Choroid plexus epithelial cell (primary cell): ENCODE data around the gene MAPK14.

ENCODE experiments used
- DNase-seq: peaks from one replicate; pipeline ENCODE4 v3.0.0-alpha.2; 2010; ENCODE audit warnings: low read depth
- H3K4me3 ChIP-seq: 2 replicates; pipeline ENCODE4 v1.5.1; 2011; ENCODE audit warnings: low read depth, mild to moderate bottlenecking, control low read depth, low read length, moderate library complexity
- TF ChIP-seq, protein P1 (sequence below): conservative IDR thresholded peaks from 2 replicates; pipeline ENCODE4 v1.5.1; 2011; ENCODE audit warnings: low read depth, mild to moderate bottlenecking, control low read depth, inconsistent platforms, low read length, moderate library complexity

The MAPK14 gene

DNA sequence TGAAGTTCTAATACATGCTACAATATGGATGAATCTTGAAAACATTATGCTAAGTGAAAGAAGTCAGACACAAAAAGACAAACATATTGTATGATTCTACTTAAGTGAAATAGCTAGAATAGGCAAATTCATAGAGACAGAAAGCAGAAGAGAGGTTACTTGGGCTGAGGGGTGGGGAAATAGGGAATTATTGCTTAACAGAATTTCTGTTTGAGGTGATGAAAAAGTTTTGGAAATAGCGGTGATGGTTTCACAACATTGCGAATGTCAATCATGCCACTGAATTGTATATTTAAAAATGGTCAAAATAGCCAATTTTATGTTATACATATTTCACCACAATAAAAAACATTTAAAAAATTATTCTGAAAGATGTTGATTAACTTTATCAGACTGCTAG lies 9.3 kb upstream of the MAPK14 start:
- H3K4me3 ChIP-seq, result no peak overlapping the region
- TF ChIP-seq, protein P1, sequence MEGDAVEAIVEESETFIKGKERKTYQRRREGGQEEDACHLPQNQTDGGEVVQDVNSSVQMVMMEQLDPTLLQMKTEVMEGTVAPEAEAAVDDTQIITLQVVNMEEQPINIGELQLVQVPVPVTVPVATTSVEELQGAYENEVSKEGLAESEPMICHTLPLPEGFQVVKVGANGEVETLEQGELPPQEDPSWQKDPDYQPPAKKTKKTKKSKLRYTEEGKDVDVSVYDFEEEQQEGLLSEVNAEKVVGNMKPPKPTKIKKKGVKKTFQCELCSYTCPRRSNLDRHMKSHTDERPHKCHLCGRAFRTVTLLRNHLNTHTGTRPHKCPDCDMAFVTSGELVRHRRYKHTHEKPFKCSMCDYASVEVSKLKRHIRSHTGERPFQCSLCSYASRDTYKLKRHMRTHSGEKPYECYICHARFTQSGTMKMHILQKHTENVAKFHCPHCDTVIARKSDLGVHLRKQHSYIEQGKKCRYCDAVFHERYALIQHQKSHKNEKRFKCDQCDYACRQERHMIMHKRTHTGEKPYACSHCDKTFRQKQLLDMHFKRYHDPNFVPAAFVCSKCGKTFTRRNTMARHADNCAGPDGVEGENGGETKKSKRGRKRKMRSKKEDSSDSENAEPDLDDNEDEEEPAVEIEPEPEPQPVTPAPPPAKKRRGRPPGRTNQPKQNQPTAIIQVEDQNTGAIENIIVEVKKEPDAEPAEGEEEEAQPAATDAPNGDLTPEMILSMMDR, result no peak
- DNase-seq, result no peak

GRCh38 chr6:36019167-36019566 lies 8.4 kb upstream of the MAPK14 start:
- no peak overlapping the region for H3K4me3 ChIP-seq
- no peak for DNase-seq
- TF ChIP-seq, protein P1, result no peak

DNA sequence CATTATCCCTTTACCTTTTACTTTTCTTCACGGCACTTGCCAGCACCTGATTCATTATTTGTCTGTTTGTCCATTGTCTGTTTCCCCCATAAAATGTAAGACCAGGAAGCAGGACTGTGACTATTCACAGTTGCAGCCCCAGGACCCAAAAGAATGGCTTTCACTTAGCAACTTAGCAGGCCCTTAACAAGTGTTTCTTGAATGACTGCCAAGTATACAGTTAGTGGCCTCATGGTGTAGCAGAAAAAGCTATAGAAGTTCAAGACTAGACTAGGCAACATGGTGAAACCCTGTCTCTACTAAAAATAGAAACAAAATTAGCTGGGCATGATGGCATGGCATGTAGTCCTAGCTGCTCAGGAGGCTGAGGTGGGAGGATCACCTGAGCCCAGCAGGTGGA lies 7.5 kb upstream of the MAPK14 start:
- no peak overlapping the region for H3K4me3 ChIP-seq
- TF ChIP-seq, protein P1, result no peak
- DNase-seq, result no peak

GRCh38 chr6:36023996-36024795 lies 3.4 kb upstream of the MAPK14 start, which contains the start of gene SLC26A8:
Gene SLC26A8 (minus strand): TSS chr6:36024641. CDS start chr6:36019707, 4,934 bp downstream.
- TF ChIP-seq, protein P1, result no peak
- H3K4me3 ChIP-seq, result peak within 1 kb of the TSS; percentile 31
- DNase-seq, result no peak

DNA sequence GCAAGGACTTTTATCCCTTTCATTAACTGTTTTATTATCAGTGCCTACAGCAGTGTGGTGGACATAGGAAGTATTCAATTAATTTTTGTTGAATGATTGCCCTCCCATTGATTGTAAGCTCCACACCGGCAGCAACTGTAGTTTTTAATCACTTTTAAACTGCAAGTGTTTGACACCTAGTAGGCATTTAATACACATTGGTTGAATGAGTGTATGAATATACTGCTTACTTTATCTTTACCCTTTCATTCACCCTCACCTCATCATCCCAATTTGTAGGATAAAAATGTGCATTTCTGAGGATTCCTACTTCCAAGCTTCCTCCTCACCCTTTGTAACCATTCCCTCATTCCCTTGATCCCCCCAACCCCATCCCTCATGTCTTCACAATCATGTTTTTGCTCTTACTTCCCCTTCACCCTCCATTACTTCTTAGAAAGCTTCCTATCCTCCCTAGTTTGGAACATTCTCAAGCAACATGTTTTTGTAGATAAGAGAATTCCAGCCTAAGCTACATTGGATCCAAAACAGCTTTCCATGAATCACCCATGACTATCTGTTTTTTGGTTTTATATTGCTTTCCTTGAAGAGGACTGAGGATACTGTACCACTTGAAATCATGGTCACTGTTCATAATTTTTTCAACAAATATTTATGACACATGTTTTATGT lies 2.2 kb upstream of the MAPK14 start:
- TF ChIP-seq, protein P1, result no peak
- H3K4me3 ChIP-seq, result no peak overlapping the region
- DNase-seq, result peak; percentile 19

GRCh38 chr6:36025932-36026327 lies 1.7 kb upstream of the MAPK14 start:
- TF ChIP-seq, protein P1, result no peak
- DNase-seq, result peak; percentile 17
- H3K4me3 ChIP-seq, result no peak overlapping the region
